Activated B cell treated with CpG ODN at 0.5 μM for 24 hours (primary cell): ENCODE measurements around the gene SLC44A2. TPM values are rescaled to one million over a fixed set of nuclear protein-coding genes. Genes with fewer than 3 reads are reported as not detected.
A peak's percentile ranks its signal among the peaks of the same experiment; 100 is the strongest.

Source experiments
- ATAC-seq: fragments of 200-7000 bp; cut with Tn5 transposase; one replicate; pipeline ENCODE4 v1.10.0; 2021; ENCODE audit warnings: low read depth, mild to moderate bottlenecking, moderate library complexity
- CTCF ChIA-PET: fragments of 350-600 bp; sonication (Branson Sonifier 250); formaldehyde crosslinking; loops from one replicate; lab custom pipeline; 2021; ENCODE audit warnings: antibody characterized with exemption; lab: Charles Lee
- POLR2A ChIA-PET: fragments of 350-600 bp; sonication (Branson Sonifier 250); formaldehyde crosslinking; loops from one replicate; lab custom pipeline; 2021; ENCODE audit warnings: antibody characterized with exemption; lab: Charles Lee
- DNase-seq: peaks from one replicate; pipeline ENCODE4 v3.0.0; 2022
- H3K27ac Mint-ChIP-seq: one replicate; pipeline ENCODE4 v1.8.0; 2020; ENCODE audit warnings: mixed read lengths
- H3K27me3 Mint-ChIP-seq: one replicate; pipeline ENCODE4 v1.8.0; 2021; ENCODE audit warnings: mixed read lengths
- H3K36me3 Mint-ChIP-seq: one replicate; pipeline ENCODE4 v1.8.0; 2021; ENCODE audit warnings: low read depth, mixed read lengths
- H3K4me1 Mint-ChIP-seq: one replicate; pipeline ENCODE4 v1.8.0; 2021; ENCODE audit warnings: mixed read lengths
- H3K4me3 Mint-ChIP-seq: one replicate; pipeline ENCODE4 v1.8.0; 2020; ENCODE audit warnings: mild to moderate bottlenecking, mixed read lengths
- H3K9me3 Mint-ChIP-seq: one replicate; pipeline ENCODE4 v1.8.0; 2020; ENCODE audit warnings: mixed read lengths
- CTCF ChIP-seq: fragments of 200-600 bp; IDR thresholded peaks from one replicate; pipeline ENCODE4 v1.8.0; 2022; ENCODE audit warnings: antibody characterized with exemption, mild to moderate bottlenecking
- intact Hi-C: fragments of 100-400 bp; cut with micrococcal nuclease; formaldehyde crosslinking; loops from one replicate; pipeline ENCODE4 v1.15.1; 2024
- total RNA-seq: library from RNA; stranded (reverse); gene quantifications from 2 replicates; pipeline ENCODE4 v1.2.3, GENCODE V29; 2022

SLC44A2 gene
- total RNA-seq, 1 donor from 2014 or later = 213 TPM

GRCh38 chr19:10648360-10648759 lies 23.0 kb downstream of the SLC44A2 start:
- no peak for TF ChIP-seq CTCF
- no peak overlapping the region for H3K4me3 Mint-ChIP-seq
- H3K27ac Mint-ChIP-seq = no peak overlapping the region
- H3K9me3 Mint-ChIP-seq = no peaks in the 10 kb centered on the region
- peaks cover 17% of the 10 kb centered on the region for H3K36me3 Mint-ChIP-seq
- peaks cover 29% of the 10 kb centered on the region for H3K4me1 Mint-ChIP-seq
- ChIA-PET POLR2A (no interaction called here), CTCF (interaction anchor here (13.5 kb wide), 1 partner anchor 66 kb away, joined by 353 read pairs; no protein-coding TSS in a partner anchor)
- ATAC-seq (no peak), DNase-seq (no peak)
- H3K27me3 Mint-ChIP-seq = no peaks in the 10 kb centered on the region
- intact Hi-C loops = no loop called here

- CTCF ChIA-PET = interaction anchor here (1.3 to 13.5 kb wide), 2 partner anchors 47 to 70 kb away, joined by 6 to 353 read pairs; no protein-coding TSS in a partner anchor
- Mint-ChIP-seq H3K36me3 (peaks cover 23% of the 10 kb centered on the region), H3K27me3 (peaks cover 1% of the 10 kb centered on the region), H3K4me3 (peak overlapping the region; percentile 44), H3K9me3 (no peaks in the 10 kb centered on the region), H3K4me1 (peaks cover 38% of the 10 kb centered on the region), H3K27ac (peak overlapping the region; percentile 30)
- no peak for DNase-seq
- intact Hi-C loops = loop anchor here (5.0 kb wide), 3 partner anchors 220 to 415 kb away; partner anchors contain the start of genes CARM1 and CDC37
- ATAC-seq = no peak
- POLR2A ChIA-PET = interaction anchor here (2.7 to 3.6 kb wide), 2 partner anchors 11 to 48 kb away, joined by 13 to 32 read pairs; no protein-coding TSS in a partner anchor
- TF ChIP-seq CTCF = no peak
Observed at GRCh38 chr19:10651851-10652250, 26.5 kb downstream of the SLC44A2 start.

GRCh38 chr19:10653482-10653731 lies 28.1 kb downstream of the SLC44A2 start:
- H3K36me3 Mint-ChIP-seq = peaks cover 31% of the 10 kb centered on the region
- H3K27ac Mint-ChIP-seq = peak overlapping the region; percentile 99
- ChIA-PET CTCF (interaction anchor here (1.2 kb wide), 1 partner anchor 9 kb away, joined by 7 read pairs; no protein-coding TSS in a partner anchor), POLR2A (interaction anchor here (0.6 to 3.6 kb wide), 15 partner anchors 9 to 230 kb away, joined by 3 to 32 read pairs (median 4); partner anchors contain the start of genes CDKN2D and KRI1)
- peaks cover 46% of the 10 kb centered on the region for H3K4me1 Mint-ChIP-seq
- peak overlapping the region; percentile 95 for H3K4me3 Mint-ChIP-seq
- TF ChIP-seq CTCF = no peak
- H3K27me3 Mint-ChIP-seq = peaks cover 1% of the 10 kb centered on the region
- DNase-seq = no peak
- intact Hi-C loops = loop anchor here (1.0 to 5.0 kb wide), 7 partner anchors 42 to 416 kb away; partner anchors contain the start of genes CARM1 and CDC37
- no peaks in the 10 kb centered on the region for H3K9me3 Mint-ChIP-seq
- no peak for ATAC-seq

GRCh38 chr19:10653732-10654609 lies 28.6 kb downstream of the SLC44A2 start, which contains the start of gene ILF3:
TSS of gene ILF3 (plus strand) at chr19:10654346. CDS start at chr19:10670606, 16,260 bp downstream.
- peak; percentile 78 for ATAC-seq
- peaks cover 49% of the 10 kb centered on the region for H3K4me1 Mint-ChIP-seq
- peaks cover 31% of the 10 kb centered on the region for H3K36me3 Mint-ChIP-seq
- H3K27ac Mint-ChIP-seq = peak within 1 kb of the TSS; percentile 99
- POLR2A ChIA-PET = interaction anchor here (0.8 to 3.6 kb wide), 13 partner anchors 8 to 230 kb away, joined by 3 to 32 read pairs (median 4); partner anchors contain the start of genes CDKN2D and KRI1
- peak; percentile 98 for DNase-seq
- TF ChIP-seq CTCF = no peak
- H3K27me3 Mint-ChIP-seq = peaks cover 1% of the 10 kb centered on the region
- intact Hi-C loops = loop anchor here (1.0 to 5.0 kb wide), 9 partner anchors 41 to 417 kb away; partner anchors contain the start of genes CARM1, CDC37 and TMED1
- no peaks in the 10 kb centered on the region for H3K9me3 Mint-ChIP-seq
- CTCF ChIA-PET = interaction anchor here (1.2 kb wide), 1 partner anchor 10 kb away, joined by 7 read pairs; no protein-coding TSS in a partner anchor
- H3K4me3 Mint-ChIP-seq = peak within 1 kb of the TSS; percentile 95
